Fibroblast of skin of right biceps (primary cell): ENCODE results near the gene SDC1.

Experiments used
- DNase-seq: peaks from one replicate; pipeline ENCODE4 v3.0.0-alpha.2; 2013

SDC1 gene

GRCh38 chr2:20168048-20168726 lies 56.7 kb downstream of the SDC1 start:
- DNase-seq: no peak

DNA sequence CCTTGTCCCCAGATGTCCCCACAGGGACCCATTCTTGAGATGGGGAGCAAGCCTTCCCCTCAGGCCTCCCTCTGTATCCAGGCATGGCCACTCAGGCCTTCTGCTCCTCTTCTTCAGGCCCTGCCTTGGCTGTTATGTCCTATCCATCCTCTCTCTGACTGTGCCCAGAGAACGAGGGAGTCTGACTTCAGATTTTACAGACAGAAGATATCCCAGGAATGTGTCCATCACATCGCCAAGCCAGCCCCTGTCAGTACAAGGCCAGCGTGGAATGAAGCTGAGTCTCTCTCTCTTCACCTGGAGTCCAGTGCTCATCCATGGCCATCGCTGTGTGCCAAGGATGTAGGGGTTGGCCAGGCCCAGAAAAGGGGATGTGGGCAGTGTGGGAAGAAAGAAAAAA lies 57.6 kb downstream of the SDC1 start:
- DNase-seq: peak; percentile 55

- DNase-seq: no peak
Measured at GRCh38 chr2:20165677-20166509, 59.0 kb downstream of the SDC1 start.

GRCh38 chr2:20164734-20165478 lies 60.0 kb downstream of the SDC1 start:
- DNase-seq: peak; percentile 53

GRCh38 chr2:20164061-20164733 lies 60.7 kb downstream of the SDC1 start:
- no peak for DNase-seq

DNA sequence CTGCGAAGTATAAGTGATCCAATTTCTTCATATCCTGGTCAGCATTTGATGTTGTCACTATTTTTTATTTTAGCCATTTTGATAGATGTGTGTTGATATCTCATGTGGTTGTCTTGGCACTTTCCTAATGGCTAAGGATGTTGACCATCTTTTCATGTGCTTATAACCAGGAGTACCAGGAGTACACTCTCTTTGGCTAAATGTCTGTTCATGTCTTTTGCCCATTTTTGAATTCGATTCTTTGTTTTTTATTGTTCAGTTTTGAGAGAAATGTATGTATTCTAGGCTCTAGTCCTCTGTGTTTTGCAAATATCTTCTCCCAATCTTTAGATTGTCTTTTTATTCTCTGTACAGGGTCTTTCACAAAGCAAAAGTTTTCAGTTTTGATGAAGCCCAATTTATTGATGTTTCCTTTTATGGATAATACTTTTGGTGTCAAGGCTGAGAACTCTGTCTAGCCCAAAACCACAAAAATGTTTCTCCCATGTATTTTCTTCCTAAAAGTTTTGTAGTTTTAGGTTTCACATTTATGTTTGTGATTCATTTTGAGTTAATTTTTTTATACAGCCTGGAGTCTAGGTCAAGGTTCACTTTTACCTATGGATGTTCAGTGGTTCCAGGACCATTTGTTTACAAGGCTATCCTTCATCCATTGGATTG lies 65.4 kb downstream of the SDC1 start:
- peak; percentile 45 for DNase-seq

DNA sequence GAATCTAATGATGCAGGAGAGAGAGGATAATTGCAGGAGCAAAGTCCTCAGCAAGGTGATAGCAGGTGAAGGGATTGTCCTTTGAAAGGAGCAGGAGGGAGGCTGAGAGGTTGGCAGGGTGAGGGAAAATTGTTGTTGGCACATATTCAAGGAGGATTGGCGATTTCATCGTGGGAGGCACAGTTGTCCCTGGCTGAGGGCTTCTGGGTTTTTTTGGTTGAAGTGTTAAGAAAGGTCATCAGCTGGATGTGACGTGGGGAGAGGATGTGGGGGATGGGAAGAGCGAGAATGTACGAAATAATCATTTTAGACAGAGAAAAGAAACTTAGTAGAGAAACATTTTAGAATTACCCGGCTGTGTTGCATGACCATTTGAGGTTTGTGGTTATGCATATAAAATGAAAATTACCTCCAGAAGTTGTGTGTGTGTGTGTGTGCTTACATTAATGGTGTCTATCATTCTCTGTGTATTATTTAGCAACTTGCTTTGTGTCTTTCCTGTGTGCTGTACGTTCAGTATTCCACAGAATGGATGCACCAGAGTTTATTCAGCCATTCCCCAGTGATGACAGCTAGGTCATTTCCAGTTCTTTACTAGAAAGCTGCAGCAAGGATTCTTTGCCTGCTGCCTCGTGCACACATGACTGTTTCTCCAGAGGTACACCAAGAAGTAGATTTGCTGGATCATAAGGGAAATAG lies 67.6 kb downstream of the SDC1 start:
- peak; percentile 53 for DNase-seq

DNA sequence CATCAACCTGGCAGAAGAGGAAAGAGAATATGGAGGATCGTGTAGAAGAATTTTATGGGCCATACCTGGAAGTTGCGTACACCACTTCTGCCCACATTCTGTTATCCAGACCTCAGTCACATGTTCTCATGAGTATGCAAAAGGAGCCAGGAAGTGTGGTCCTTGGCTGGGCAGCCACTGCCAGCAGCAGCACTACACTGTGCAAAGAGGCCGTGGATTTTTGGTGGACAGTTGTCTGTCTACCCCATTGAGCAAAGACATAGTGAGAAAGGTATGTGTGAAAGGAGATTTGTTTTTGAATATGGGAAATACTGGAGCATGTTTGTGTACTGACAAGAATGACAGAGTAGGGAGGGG lies 68.1 kb downstream of the SDC1 start:
- DNase-seq: no peak

DNA sequence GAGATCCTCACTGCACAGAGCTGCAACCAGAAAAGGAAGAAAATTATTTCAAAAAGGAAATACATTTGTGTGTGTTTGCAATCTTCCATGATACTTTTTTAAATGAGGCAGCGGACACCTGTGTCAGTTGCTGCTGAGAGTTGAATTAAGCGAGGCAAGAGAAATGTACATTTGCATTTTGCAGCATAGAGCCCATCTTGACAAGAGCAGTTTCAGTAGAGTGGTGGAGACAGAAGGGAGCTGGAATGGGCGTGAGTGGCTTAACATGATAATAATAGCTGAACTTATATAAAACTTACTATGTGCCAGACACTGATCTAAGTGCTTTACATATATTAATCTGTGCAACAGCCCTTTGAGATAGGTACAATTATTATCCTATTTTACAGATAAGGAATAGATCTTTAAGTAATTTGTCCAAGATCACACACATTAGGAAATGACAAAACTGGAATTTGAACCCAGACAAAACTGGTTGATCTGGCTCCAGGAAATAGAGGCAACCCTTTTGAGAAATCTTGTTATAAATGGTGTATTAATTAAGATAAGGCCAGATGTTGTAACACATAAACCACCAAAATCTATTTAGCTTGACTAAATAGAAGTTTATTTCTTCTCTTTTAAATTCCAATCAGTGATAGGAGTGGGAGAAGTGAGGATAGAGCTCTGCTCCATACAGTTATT lies 68.7 kb downstream of the SDC1 start:
- DNase-seq: no peak

DNA sequence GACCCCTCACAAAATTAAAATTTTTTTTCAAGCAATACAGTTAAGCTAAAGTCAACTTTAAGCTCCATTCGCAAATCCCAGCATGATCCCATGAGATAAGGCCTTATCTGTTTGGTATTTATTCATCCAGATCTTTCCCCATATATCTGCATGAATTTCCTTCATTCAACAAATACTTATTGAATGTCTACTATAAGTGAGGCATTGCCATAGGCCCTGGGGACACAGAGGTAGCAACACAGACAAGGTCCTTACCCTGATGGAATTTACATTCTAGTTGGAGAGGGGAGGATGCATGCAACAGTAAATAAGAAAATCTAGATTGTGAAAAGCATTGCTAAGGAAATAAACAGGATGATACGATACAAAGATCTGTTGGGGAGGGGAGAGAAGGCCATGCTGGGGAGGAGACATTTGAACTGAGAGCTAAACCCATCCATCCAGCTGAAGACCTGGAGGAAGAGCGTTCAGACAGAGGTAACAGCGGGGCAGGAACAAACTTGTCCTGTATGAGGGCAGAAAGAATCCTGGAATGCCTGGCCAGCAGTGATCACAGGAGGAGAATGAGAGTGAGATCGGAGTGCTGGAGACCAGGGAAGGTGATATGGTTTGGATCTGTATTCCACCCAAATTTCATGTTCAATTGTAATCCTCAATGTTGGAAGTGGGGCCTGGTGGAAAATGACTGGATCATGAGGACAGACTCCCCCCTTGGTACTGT lies 71.6 kb downstream of the SDC1 start:
- no peak for DNase-seq

GRCh38 chr2:20150806-20151571 lies 73.9 kb downstream of the SDC1 start:
- DNase-seq: no peak
